Neutrophil (primary cell): ENCODE data around the gene CSAD.
"Not testable (repeated sequence)": the region's sequence is repeated elsewhere in the genome, so short reads cannot be mapped to it uniquely, and the experiment has no call there.

ENCODE experiments used
- H3K27ac ChIP-seq: fragments of 200-600 bp; sonication (generic); 2 replicates; pipeline ENCODE4 v1.5.1; 2016; ENCODE audit warnings: mild to moderate bottlenecking, moderate library complexity
- H3K27me3 ChIP-seq: fragments of 200-600 bp; sonication (generic); 2 replicates; pipeline ENCODE4 v1.6.0; 2016; ENCODE audit warnings: mild to moderate bottlenecking
- H3K36me3 ChIP-seq: fragments of 200-600 bp; sonication (generic); 2 replicates; pipeline ENCODE4 v1.5.1; 2017
- H3K4me1 ChIP-seq, 2 experiments: fragments of 200-600 bp in 1 of 2; sonication (generic) in 1 of 2; 1 replicate in 1 of 2; 2 replicates in 1 of 2; pipeline versions ENCODE4 v1.5.1 to v1.6.1; 2013 to 2016; ENCODE audit warnings: low read depth in 1 of 2, low read length in 1 of 2, mild to moderate bottlenecking in 1 of 2, moderate library complexity in 1 of 2; ENCODE audit not compliant: control insufficient read depth in 1 of 2, insufficient read depth in 1 of 2
- H3K4me3 ChIP-seq, 2 experiments: fragments of 200-600 bp in 1 of 2; sonication (generic) in 1 of 2; 1 replicate in 1 of 2; 2 replicates in 1 of 2; pipeline ENCODE4 v1.5.1; 2013 to 2016; ENCODE audit warnings: low read depth in 1 of 2, low read length in 1 of 2, mild to moderate bottlenecking in 1 of 2, moderate library complexity in 1 of 2
- H3K9me3 ChIP-seq: fragments of 200-600 bp; sonication (generic); 2 replicates; pipeline ENCODE4 v1.5.1; 2016
- CTCF ChIP-seq: fragments of 200-600 bp; sonication (generic); IDR thresholded peaks from 2 replicates; pipeline ENCODE4 v1.5.1; 2016; ENCODE audit warnings: antibody characterized with exemption

Gene CSAD

DNA sequence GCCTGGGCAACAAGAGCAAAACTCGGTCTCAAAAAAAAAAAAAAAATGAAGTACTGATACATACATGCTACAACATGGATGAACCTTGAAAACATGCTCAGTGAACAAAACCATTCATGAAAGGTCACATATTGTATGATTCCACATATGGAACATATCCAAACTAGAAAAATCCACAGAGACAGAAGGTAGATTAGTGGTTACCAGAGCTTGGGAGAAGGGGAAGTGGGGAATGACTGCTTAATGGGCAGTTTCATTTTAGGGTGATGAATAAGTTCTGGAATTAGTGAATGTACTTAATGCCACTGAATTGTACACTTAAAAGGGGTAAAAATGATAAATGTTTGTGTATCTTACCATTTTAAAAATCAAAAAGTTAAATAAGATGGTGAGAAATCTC lies 23.6 kb upstream of the CSAD start:
- H3K27ac ChIP-seq = no peak overlapping the region
- H3K27me3 ChIP-seq = peaks cover 12% of the 10 kb centered on the region
- H3K4me1 ChIP-seq = peaks cover 12 to 25% of the 10 kb centered on the region in 2 experiments
- no peak overlapping the region for H3K4me3 ChIP-seq
- H3K36me3 ChIP-seq = no peaks in the 10 kb centered on the region
- H3K9me3 ChIP-seq = no peaks in the 10 kb centered on the region
- no peak for TF ChIP-seq CTCF

- not testable (repeated sequence) for H3K4me3 ChIP-seq, H3K36me3 ChIP-seq, H3K27ac ChIP-seq, H3K9me3 ChIP-seq
- Histone ChIP-seq H3K27me3 (peaks cover 32% of the 10 kb centered on the region), H3K4me1 (peaks cover 4 to 14% of the 10 kb centered on the region in 2 experiments)
Observed at GRCh38 chr12:53202316-53202715, 21.6 kb upstream of the CSAD start.

- Histone ChIP-seq H3K9me3 (no peaks in the 10 kb centered on the region), H3K27me3 (peaks cover 39% of the 10 kb centered on the region), H3K4me3 (no peak overlapping the region), H3K36me3 (no peaks in the 10 kb centered on the region), H3K4me1 (peaks cover 4 to 8% of the 10 kb centered on the region in 2 experiments), H3K27ac (no peak overlapping the region)
- no peak for TF ChIP-seq CTCF
Observed at GRCh38 chr12:53201639-53202038, 20.9 kb upstream of the CSAD start.

- Histone ChIP-seq H3K36me3 (no peaks in the 10 kb centered on the region), H3K4me1 (peaks cover 4 to 8% of the 10 kb centered on the region in 2 experiments), H3K9me3 (no peaks in the 10 kb centered on the region), H3K27me3 (peaks cover 43% of the 10 kb centered on the region), H3K27ac (no peak overlapping the region), H3K4me3 (no peak overlapping the region)
- no peak for TF ChIP-seq CTCF
Observed at GRCh38 chr12:53201177-53201541, 20.4 kb upstream of the CSAD start.

DNA sequence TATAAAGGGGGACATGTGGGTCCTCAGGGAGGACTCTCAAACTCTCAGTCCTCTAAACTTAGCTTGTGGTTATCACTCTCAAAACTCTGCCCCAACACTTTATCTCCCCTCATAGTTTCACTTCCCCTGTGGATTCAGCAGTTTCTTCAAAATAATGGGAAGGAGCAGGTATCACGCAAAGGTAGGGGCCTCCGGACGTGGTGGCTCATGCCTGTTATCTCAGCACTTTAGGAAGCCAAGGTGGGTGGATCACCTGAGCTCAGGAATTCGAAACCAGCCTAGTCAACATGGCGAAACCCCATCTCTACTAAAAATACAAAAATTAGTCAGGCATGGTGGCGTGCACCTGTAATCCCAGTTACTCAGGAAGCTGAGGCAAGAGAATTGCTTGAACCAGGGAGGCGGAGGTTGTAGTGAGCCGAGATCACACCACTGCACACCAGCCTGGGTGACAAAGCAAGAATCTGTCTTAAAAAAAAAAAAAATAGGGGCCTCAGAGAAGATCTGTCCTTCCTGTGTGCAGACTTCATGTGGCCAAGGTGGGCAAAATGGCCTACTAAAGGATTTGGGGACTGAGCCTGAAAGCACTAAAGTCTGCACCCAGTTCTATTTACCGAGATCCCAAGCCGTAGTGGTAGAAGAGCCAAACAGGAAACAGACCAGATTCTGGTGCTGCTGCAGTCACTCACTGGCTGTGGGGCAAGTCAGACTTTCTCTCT lies 19.9 kb upstream of the CSAD start:
- H3K27me3 ChIP-seq = peaks cover 43% of the 10 kb centered on the region
- no peak for TF ChIP-seq CTCF
- no peak overlapping the region for H3K27ac ChIP-seq
- no peak overlapping the region for H3K4me3 ChIP-seq
- H3K4me1 ChIP-seq = peaks cover 4 to 8% of the 10 kb centered on the region in 2 experiments
- H3K36me3 ChIP-seq = no peaks in the 10 kb centered on the region
- H3K9me3 ChIP-seq = no peaks in the 10 kb centered on the region

GRCh38 chr12:53200107-53200457 lies 19.4 kb upstream of the CSAD start:
- H3K36me3 ChIP-seq = no peaks in the 10 kb centered on the region
- no peaks in the 10 kb centered on the region for H3K9me3 ChIP-seq
- H3K27me3 ChIP-seq = peaks cover 46% of the 10 kb centered on the region
- peaks cover 4 to 8% of the 10 kb centered on the region in 2 experiments for H3K4me1 ChIP-seq
- H3K4me3 ChIP-seq = no peak overlapping the region
- no peak overlapping the region for H3K27ac ChIP-seq
- no peak for TF ChIP-seq CTCF
